IMR-90 (cell line): ENCODE results near the gene MAGI2. TPM values are rescaled to one million over a fixed set of nuclear protein-coding genes. Genes with fewer than 3 reads are reported as not detected.

Source experiments
- ATAC-seq: fragments of 200-7000 bp; cut with Tn5 transposase; 2 replicates; pipeline ENCODE4 v1.9.1; 2020; ENCODE audit warnings: low read depth, mild to moderate bottlenecking, moderate library complexity
- BruUV-seq: library from RNA; stranded (reverse); fragments of 400-500 nt; replicated peaks from 2 replicates; lab custom pipeline; 2021; lab: Mats Ljungman, UMichigan
- CTCF ChIA-PET: fragments of 300-600 bp; formaldehyde crosslinking; extraction: SDS; loops from one replicate; lab custom pipeline; 2021; ENCODE audit warnings: antibody characterized with exemption; lab: Yijun Ruan, JAX
- POLR2A ChIA-PET: fragments of 300-600 bp; sonication (Branson Sonifier 250); formaldehyde crosslinking; loops from one replicate; lab custom pipeline; 2022; ENCODE audit warnings: antibody characterized with exemption; ENCODE audit not compliant: unreplicated experiment; lab: Charles Lee
- DNase-seq: peaks from one replicate; pipeline ENCODE4 v3.0.0; 2013
- H2AFZ ChIP-seq: replicated peaks from 2 replicates; pipeline ENCODE3; 2013; ENCODE audit warnings: low read length, mild to moderate bottlenecking; ENCODE audit not compliant: poor library complexity
- H2AK5ac ChIP-seq: 2 replicates; pipeline ENCODE4 v1.6.1; 2013; ENCODE audit warnings: low read depth, low read length, inconsistent platforms
- H2AK9ac ChIP-seq: replicated peaks from 2 replicates; pipeline ENCODE3; 2013; ENCODE audit warnings: mild to moderate bottlenecking, low read depth, low read length, moderate library complexity; ENCODE audit not compliant: poor library complexity
- H2BK120ac ChIP-seq: 2 replicates; pipeline ENCODE4 v1.6.1; 2013; ENCODE audit warnings: low read depth, low read length, inconsistent platforms
- H2BK15ac ChIP-seq: 3 replicates; pipeline ENCODE4 v1.6.1; 2013; ENCODE audit warnings: low read depth, low read length, inconsistent platforms
- H2BK20ac ChIP-seq: 2 replicates; pipeline ENCODE4 v1.6.1; 2013; ENCODE audit warnings: low read depth, mild to moderate bottlenecking, inconsistent platforms, low read length, moderate library complexity
- H2BK5ac ChIP-seq: 2 replicates; pipeline ENCODE4 v1.6.1; 2013; ENCODE audit warnings: mild to moderate bottlenecking, low read depth, low read length, inconsistent platforms; ENCODE audit not compliant: poor library complexity, severe bottlenecking
- H3K14ac ChIP-seq: replicated peaks from 2 replicates; pipeline ENCODE4 v1.6.1; 2013; ENCODE audit warnings: low read depth, low read length, inconsistent platforms
- H3K18ac ChIP-seq: 2 replicates; pipeline ENCODE4 v1.6.1; 2013; ENCODE audit warnings: low read depth, low read length, control low read depth
- H3K23ac ChIP-seq: 2 replicates; pipeline ENCODE4 v1.6.1; 2013; ENCODE audit warnings: low read depth, low read length, inconsistent platforms
- H3K27ac ChIP-seq: 2 replicates; pipeline ENCODE4 v1.5.1; 2013; ENCODE audit warnings: mild to moderate bottlenecking, control low read depth, low read length; ENCODE audit not compliant: insufficient read depth
- H3K27me3 ChIP-seq: 2 replicates; pipeline ENCODE4 v1.6.1; 2013; ENCODE audit warnings: low read length; ENCODE audit not compliant: control insufficient read depth, insufficient read depth
- H3K36me3 ChIP-seq: 2 replicates; pipeline ENCODE4 v1.6.1; 2013; ENCODE audit warnings: low read length, mixed read lengths; ENCODE audit not compliant: control insufficient read depth, insufficient read depth
- H3K4ac ChIP-seq: 2 replicates; pipeline ENCODE4 v1.6.1; 2013; ENCODE audit warnings: low read depth, low read length, inconsistent platforms
- H3K4me1 ChIP-seq: 2 replicates; pipeline ENCODE4 v1.6.1; 2013; ENCODE audit warnings: low read length, mixed read lengths; ENCODE audit not compliant: control insufficient read depth, insufficient read depth
- H3K4me2 ChIP-seq: 2 replicates; pipeline ENCODE4 v1.6.1; 2013; ENCODE audit warnings: low read depth, mild to moderate bottlenecking, control low read depth, low read length, moderate library complexity
- H3K4me3 ChIP-seq: 2 replicates; pipeline ENCODE4 v1.5.1; 2013; ENCODE audit warnings: low read depth, mild to moderate bottlenecking, control low read depth, low read length, moderate library complexity; ENCODE audit not compliant: insufficient read depth
- H3K56ac ChIP-seq: 2 replicates; pipeline ENCODE4 v1.6.1; 2013; ENCODE audit warnings: low read length, inconsistent platforms; ENCODE audit not compliant: insufficient read depth; ENCODE audit errors: extremely low read depth
- H3K79me1 ChIP-seq, 2 experiments: 2 replicates each; pipeline ENCODE4 v1.6.1; 2013; ENCODE audit warnings: low read length in 2 of 2, inconsistent platforms in 1 of 2, low read depth in 1 of 2
- H3K9ac ChIP-seq: 2 replicates; pipeline ENCODE4 v1.6.1; 2013; ENCODE audit warnings: low read depth, low read length, control low read depth
- H3K9me1 ChIP-seq: 2 replicates; pipeline ENCODE4 v1.6.1; 2013; ENCODE audit warnings: low read length, inconsistent platforms; ENCODE audit not compliant: insufficient read depth
- H3K9me3 ChIP-seq: 2 replicates; pipeline ENCODE4 v1.6.1; 2013; ENCODE audit warnings: low read length; ENCODE audit not compliant: control insufficient read depth, insufficient read depth
- H4K20me1 ChIP-seq: 2 replicates; pipeline ENCODE4 v1.6.1; 2013; ENCODE audit warnings: low read length, inconsistent platforms; ENCODE audit not compliant: insufficient read depth
- H4K5ac ChIP-seq: 2 replicates; pipeline ENCODE4 v1.6.1; 2013; ENCODE audit warnings: mild to moderate bottlenecking, low read depth, low read length, control low read depth
- H4K8ac ChIP-seq, 2 experiments: 2 replicates each; pipeline ENCODE4 v1.6.1; 2013; ENCODE audit warnings: low read depth in 2 of 2, low read length in 2 of 2, control low read depth in 1 of 2, inconsistent platforms in 1 of 2
- H4K91ac ChIP-seq: 2 replicates; pipeline ENCODE4 v1.6.1; 2013; ENCODE audit warnings: low read depth, low read length, inconsistent platforms; ENCODE audit not compliant: insufficient read depth
- MAZ ChIP-seq: IDR thresholded peaks from 2 replicates; pipeline ENCODE4 v1.6.1; 2012; ENCODE audit warnings: low read depth, mild to moderate bottlenecking, low read length, improper control_type of control experiment, moderate library complexity, borderline replicate concordance
- POLR2A ChIP-seq: IDR thresholded peaks from 2 replicates; pipeline ENCODE4 v1.6.1; 2012; ENCODE audit warnings: mild to moderate bottlenecking, low read depth, low read length
- SMC3 ChIP-seq: fragments of 150-350 bp; IDR thresholded peaks from 2 replicates; pipeline ENCODE4 v1.6.1; 2016; ENCODE audit warnings: low read depth, mild to moderate bottlenecking, antibody characterized with exemption, low read length, moderate library complexity
- dilution Hi-C: fragments of 300-500 bp; cut with HindIII; formaldehyde crosslinking; loops from one replicate; pipeline ENCODE4 v1.14.3; 2018; ENCODE audit warnings: low sequenced_read_pairs; ENCODE audit not compliant: unreplicated experiment
- in situ Hi-C: fragments of 300-500 bp; cut with MboI; formaldehyde crosslinking; loops from 3 replicates; pipeline ENCODE4 v1.14.3; 2019; ENCODE audit warnings: low sequenced_read_pairs, inconsistent platforms, mixed read lengths
- intact Hi-C: fragments of 100-400 bp; cut with micrococcal nuclease; formaldehyde crosslinking; loops from 2 replicates; pipeline ENCODE4 v1.10.0; 2022
- polyA plus RNA-seq, 3 experiments: library from polyadenylated mRNA; depleted of rRNA; stranded (reverse); fragments of >200 nt; gene quantifications; 2 replicates each; pipeline ENCODE4 v1.2.3, GENCODE V29; 2012; ENCODE audit warnings: low replicate concordance in 1 of 3
- total RNA-seq: library from RNA; depleted of rRNA; stranded (reverse); fragments of >200 nt; gene quantifications from 2 replicates; pipeline ENCODE4 v1.2.3, GENCODE V29; 2012

Gene MAGI2
- total and polyA plus RNA-seq, 2 of the 4 experiments (the other 2 are of a cell fraction), result 2.5 to 17.9 TPM

GRCh38 chr7:78695826-78696225, 757.6 kb downstream of the MAGI2 start:
- H2AK9ac ChIP-seq, result no peak overlapping the region
- no peak overlapping the region for H3K9ac ChIP-seq
- BruUV-seq, result no TSS peak
- in situ Hi-C loops, result no loop called here
- no peak overlapping the region for H3K4ac ChIP-seq
- dilution Hi-C loops, result no loop called here
- H2BK5ac ChIP-seq, result no peak overlapping the region
- no peaks in the 10 kb centered on the region for H3K36me3 ChIP-seq
- no peak overlapping the region for H3K4me2 ChIP-seq
- peaks cover 0 to 2% of the 10 kb centered on the region in 2 experiments; a peak in 1 of 4 replicates for H3K79me1 ChIP-seq
- no peak overlapping the region for H2AK5ac ChIP-seq
- H4K20me1 ChIP-seq, result no peaks in the 10 kb centered on the region
- no peak overlapping the region for H4K8ac ChIP-seq
- TF ChIP-seq MAZ (no peak), SMC3 (no peak), POLR2A (no peak)
- no peaks in the 10 kb centered on the region; the same call in 1 of the 2 replicates for H3K4me1 ChIP-seq
- H3K18ac ChIP-seq, result no peak overlapping the region
- no peak overlapping the region for H3K27ac ChIP-seq
- no peak overlapping the region for H3K4me3 ChIP-seq
- no peak overlapping the region; the same call in 1 of the 2 replicates for H2BK20ac ChIP-seq
- no peak overlapping the region for H2AFZ ChIP-seq
- intact Hi-C loops, result loop anchor here (10.0 kb wide), 2 partner anchors 561 to 589 kb away; no protein-coding TSS in a partner anchor
- H3K23ac ChIP-seq, result no peak overlapping the region
- CTCF ChIA-PET, result interaction anchor here (0.7 kb wide), 3 partner anchors 20 to 511 kb away, joined by 3 to 4 read pairs (median 4); no protein-coding TSS in a partner anchor
- no peak overlapping the region for H3K14ac ChIP-seq
- H2BK15ac ChIP-seq, result no peak overlapping the region
- H4K5ac ChIP-seq, result no peak overlapping the region
- H3K9me1 ChIP-seq, result no peaks in the 10 kb centered on the region
- no peak overlapping the region for H3K56ac ChIP-seq
- POLR2A ChIA-PET, result no interaction called here
- H2BK120ac ChIP-seq, result no peak overlapping the region; the same call in 1 of the 2 replicates
- no peaks in the 10 kb centered on the region for H3K27me3 ChIP-seq
- H3K9me3 ChIP-seq, result no peaks in the 10 kb centered on the region
- no peak for ATAC-seq
- H4K91ac ChIP-seq, result no peak overlapping the region
- DNase-seq, result no peak
